Measurements from ENCODE around the gene MAP4K3.
"Not testable (repeated sequence)": the region's sequence is repeated elsewhere in the genome, so short reads cannot be mapped to it uniquely, and the experiment has no call there.

MAP4K3 gene

GRCh38 chr2:39368846-39369245, 68.2 kb downstream of the MAP4K3 start:
- Histone ChIP-seq H3K9me3 (ENCODE audit: insufficient read depth, low read length) (peaks cover 38% of the 10 kb centered on the region; the same call in 1 of the 2 replicates), H3K4me3 (ENCODE audit: insufficient read length, low read depth) (no peak overlapping the region), H3K27me3 (ENCODE audit: insufficient read depth, insufficient read length) (no peaks in the 10 kb centered on the region), H3K4me1 (ENCODE audit: insufficient read depth, insufficient read length) (no peaks in the 10 kb centered on the region), H3K9ac (ENCODE audit: insufficient read length, low read depth) (no peak overlapping the region), H3K36me3 (ENCODE audit: insufficient read depth, insufficient read length, low read length) (peaks cover 4% of the 10 kb centered on the region)
- DNase-seq (ENCODE audit: low read depth, low spot score), result no peak
- TF ChIP-seq SUZ12 (IDR thresholded peaks at IDR 0.05; ENCODE audit: extremely low read depth, insufficient read depth, insufficient read length) (no peak), YY1 (IDR thresholded peaks at IDR 0.05; ENCODE audit: insufficient read depth, insufficient read length) (no peak)

- DNase-seq (ENCODE audit: low read depth, low spot score), result no peak
- no peak overlapping the region for H3K9ac ChIP-seq (ENCODE audit: insufficient read length, low read depth)
- H3K4me1 ChIP-seq (ENCODE audit: insufficient read depth, insufficient read length), result no peaks in the 10 kb centered on the region
- H3K36me3 ChIP-seq (ENCODE audit: insufficient read depth, insufficient read length, low read length), result peaks cover 4% of the 10 kb centered on the region
- H3K27me3 ChIP-seq (ENCODE audit: insufficient read depth, insufficient read length), result no peaks in the 10 kb centered on the region
- H3K9me3 ChIP-seq (ENCODE audit: insufficient read depth, low read length), result peaks cover 42% of the 10 kb centered on the region; the same call in 1 of the 2 replicates
- no peak overlapping the region for H3K4me3 ChIP-seq (ENCODE audit: insufficient read length, low read depth)
- no peak for TF ChIP-seq YY1 (IDR thresholded peaks at IDR 0.05; ENCODE audit: insufficient read depth, insufficient read length)
- no peak for TF ChIP-seq ZNF274 (IDR thresholded peaks at IDR 0.05; ENCODE audit: low read depth, low read length)
- TF ChIP-seq SUZ12 (IDR thresholded peaks at IDR 0.05; ENCODE audit: extremely low read depth, insufficient read depth, insufficient read length), result no peak
These were observed 68.7 kb downstream of the MAP4K3 start for GRCh38 chr2:39368376-39368775.

GRCh38 chr2:39362595-39362994, 74.5 kb downstream of the MAP4K3 start:
- Histone ChIP-seq H3K27me3 (ENCODE audit: insufficient read depth, insufficient read length) (no peaks in the 10 kb centered on the region), H3K36me3 (ENCODE audit: insufficient read depth, insufficient read length, low read length) (peaks cover 4% of the 10 kb centered on the region), H3K9ac (ENCODE audit: insufficient read length, low read depth) (no peak overlapping the region), H3K4me3 (ENCODE audit: insufficient read length, low read depth) (no peak overlapping the region), H3K9me3 (ENCODE audit: insufficient read depth, low read length) (peaks cover 87% of the 10 kb centered on the region), H3K4me1 (ENCODE audit: insufficient read depth, insufficient read length) (no peaks in the 10 kb centered on the region)
- TF ChIP-seq ZNF274 (IDR thresholded peaks at IDR 0.05; ENCODE audit: low read depth, low read length), result no peak
- no peak for TF ChIP-seq YY1 (IDR thresholded peaks at IDR 0.05; ENCODE audit: insufficient read depth, insufficient read length)
- TF ChIP-seq SUZ12 (IDR thresholded peaks at IDR 0.05; ENCODE audit: extremely low read depth, insufficient read depth, insufficient read length), result no peak
- no peak for DNase-seq (ENCODE audit: low read depth, low spot score)

GRCh38 chr2:39361511-39361910, 75.6 kb downstream of the MAP4K3 start:
- Histone ChIP-seq H3K9me3 (ENCODE audit: insufficient read depth, low read length) (peaks cover 76% of the 10 kb centered on the region), H3K4me1 (ENCODE audit: insufficient read depth, insufficient read length) (no peaks in the 10 kb centered on the region), H3K9ac (ENCODE audit: insufficient read length, low read depth) (no peak overlapping the region), H3K36me3 (ENCODE audit: insufficient read depth, insufficient read length, low read length) (no peaks in the 10 kb centered on the region), H3K27me3 (ENCODE audit: insufficient read depth, insufficient read length) (no peaks in the 10 kb centered on the region), H3K4me3 (ENCODE audit: insufficient read length, low read depth) (no peak overlapping the region)
- TF ChIP-seq YY1 (IDR thresholded peaks at IDR 0.05; ENCODE audit: insufficient read depth, insufficient read length), result no peak
- TF ChIP-seq ZNF274 (IDR thresholded peaks at IDR 0.05; ENCODE audit: low read depth, low read length), result no peak
- TF ChIP-seq SUZ12 (IDR thresholded peaks at IDR 0.05; ENCODE audit: extremely low read depth, insufficient read depth, insufficient read length), result no peak
- DNase-seq (ENCODE audit: low read depth, low spot score), result no peak

GRCh38 chr2:39360342-39360741, 76.7 kb downstream of the MAP4K3 start:
- not testable (repeated sequence) for H3K27me3 ChIP-seq (ENCODE audit: insufficient read depth, insufficient read length); H3K4me1 ChIP-seq (ENCODE audit: insufficient read depth, insufficient read length); H3K36me3 ChIP-seq (ENCODE audit: insufficient read depth, insufficient read length, low read length); H3K4me3 ChIP-seq (ENCODE audit: insufficient read length, low read depth); DNase-seq (ENCODE audit: low read depth, low spot score); H3K9ac ChIP-seq (ENCODE audit: insufficient read length, low read depth)
- peaks cover 65% of the 10 kb centered on the region for H3K9me3 ChIP-seq (ENCODE audit: insufficient read depth, low read length)

- Histone ChIP-seq H3K4me1 (ENCODE audit: insufficient read depth, insufficient read length) (no peaks in the 10 kb centered on the region), H3K4me3 (ENCODE audit: insufficient read length, low read depth) (no peak overlapping the region), H3K9me3 (ENCODE audit: insufficient read depth, low read length) (peaks cover 65% of the 10 kb centered on the region), H3K9ac (ENCODE audit: insufficient read length, low read depth) (no peak overlapping the region), H3K36me3 (ENCODE audit: insufficient read depth, insufficient read length, low read length) (peaks cover 2% of the 10 kb centered on the region), H3K27me3 (ENCODE audit: insufficient read depth, insufficient read length) (no peaks in the 10 kb centered on the region)
- TF ChIP-seq YY1 (IDR thresholded peaks at IDR 0.05; ENCODE audit: insufficient read depth, insufficient read length), result no peak
- TF ChIP-seq SUZ12 (IDR thresholded peaks at IDR 0.05; ENCODE audit: extremely low read depth, insufficient read depth, insufficient read length), result no peak
- TF ChIP-seq ZNF274 (IDR thresholded peaks at IDR 0.05; ENCODE audit: low read depth, low read length), result no peak
- DNase-seq (ENCODE audit: low read depth, low spot score), result no peak
These were observed 77.5 kb downstream of the MAP4K3 start for GRCh38 chr2:39359453-39360038.

GRCh38 chr2:39356922-39357639, 80.0 kb downstream of the MAP4K3 start:
- TF ChIP-seq ZNF274 (IDR thresholded peaks at IDR 0.05; ENCODE audit: low read depth, low read length) (no peak), SUZ12 (IDR thresholded peaks at IDR 0.05; ENCODE audit: extremely low read depth, insufficient read depth, insufficient read length) (no peak), YY1 (IDR thresholded peaks at IDR 0.05; ENCODE audit: insufficient read depth, insufficient read length) (no peak)
- peaks cover 40% of the 10 kb centered on the region for H3K9me3 ChIP-seq (ENCODE audit: insufficient read depth, low read length)
- peaks cover 2% of the 10 kb centered on the region for H3K36me3 ChIP-seq (ENCODE audit: insufficient read depth, insufficient read length, low read length)
- no peak overlapping the region for H3K4me3 ChIP-seq (ENCODE audit: insufficient read length, low read depth)
- DNase-seq (ENCODE audit: low read depth, low spot score), result no peak
- H3K9ac ChIP-seq (ENCODE audit: insufficient read length, low read depth), result no peak overlapping the region
- no peaks in the 10 kb centered on the region for H3K4me1 ChIP-seq (ENCODE audit: insufficient read depth, insufficient read length)
- H3K27me3 ChIP-seq (ENCODE audit: insufficient read depth, insufficient read length), result no peaks in the 10 kb centered on the region

Data from NT2/D1 (cell line).